ENCODE measurements around the gene CDC42BPB. TPM values are rescaled to one million over a fixed set of nuclear protein-coding genes. Genes with fewer than 3 reads are reported as not detected.

The CDC42BPB gene
- total RNA-seq, 1 donor from 2014 or later = 105 TPM

DNA sequence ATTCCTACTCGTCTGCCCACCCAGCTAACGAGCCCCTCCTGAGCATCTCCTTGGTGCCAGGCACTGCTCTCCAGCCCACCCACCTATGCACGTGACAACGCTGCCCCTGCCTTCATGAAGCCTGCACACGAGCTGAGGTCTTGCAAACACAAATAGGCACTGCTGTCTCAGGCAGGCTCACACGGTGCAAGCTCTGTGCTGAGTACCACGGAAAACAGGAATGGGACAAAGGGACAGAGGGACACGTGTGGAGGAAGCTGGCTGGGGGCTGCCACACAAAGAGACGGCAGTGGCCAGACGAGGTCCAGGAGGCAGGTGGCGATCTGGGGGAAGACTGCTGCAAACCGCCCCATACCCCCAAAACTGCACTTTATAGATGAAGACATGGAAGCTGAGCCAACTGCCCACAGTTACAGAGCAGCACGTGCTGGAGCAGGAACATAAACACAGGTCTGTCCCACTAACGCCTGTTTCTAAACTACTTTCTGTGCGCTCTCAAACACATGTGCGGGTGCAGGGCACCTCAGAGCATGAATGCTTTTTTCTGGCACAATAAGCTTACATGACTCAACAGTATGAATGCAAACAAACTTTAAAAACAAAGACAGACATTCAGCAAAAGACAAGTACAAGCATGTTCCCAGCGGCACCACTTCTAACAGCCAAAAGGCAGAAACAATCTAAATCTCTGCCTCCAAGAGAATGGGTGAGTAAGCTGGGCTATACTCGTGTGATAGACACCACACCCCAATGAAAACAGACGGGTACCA, 70.4 kb downstream of the CDC42BPB start:
- peaks cover 0 to 29% of the 10 kb centered on the region in 2 donors for H3K36me3 ChIP-seq
- DNase-seq (ENCODE audit: extremely low spot score in 2 of 2) = no peak
- H3K4me1 ChIP-seq = peaks cover 19% of the 10 kb centered on the region
- H3K4me3 ChIP-seq = no peak overlapping the region
- H3K27ac ChIP-seq = no peak overlapping the region
- no peaks in the 10 kb centered on the region for H3K27me3 ChIP-seq
- intact Hi-C loops (cut with DNase I) = no loop called here
- TF ChIP-seq, protein P1, sequence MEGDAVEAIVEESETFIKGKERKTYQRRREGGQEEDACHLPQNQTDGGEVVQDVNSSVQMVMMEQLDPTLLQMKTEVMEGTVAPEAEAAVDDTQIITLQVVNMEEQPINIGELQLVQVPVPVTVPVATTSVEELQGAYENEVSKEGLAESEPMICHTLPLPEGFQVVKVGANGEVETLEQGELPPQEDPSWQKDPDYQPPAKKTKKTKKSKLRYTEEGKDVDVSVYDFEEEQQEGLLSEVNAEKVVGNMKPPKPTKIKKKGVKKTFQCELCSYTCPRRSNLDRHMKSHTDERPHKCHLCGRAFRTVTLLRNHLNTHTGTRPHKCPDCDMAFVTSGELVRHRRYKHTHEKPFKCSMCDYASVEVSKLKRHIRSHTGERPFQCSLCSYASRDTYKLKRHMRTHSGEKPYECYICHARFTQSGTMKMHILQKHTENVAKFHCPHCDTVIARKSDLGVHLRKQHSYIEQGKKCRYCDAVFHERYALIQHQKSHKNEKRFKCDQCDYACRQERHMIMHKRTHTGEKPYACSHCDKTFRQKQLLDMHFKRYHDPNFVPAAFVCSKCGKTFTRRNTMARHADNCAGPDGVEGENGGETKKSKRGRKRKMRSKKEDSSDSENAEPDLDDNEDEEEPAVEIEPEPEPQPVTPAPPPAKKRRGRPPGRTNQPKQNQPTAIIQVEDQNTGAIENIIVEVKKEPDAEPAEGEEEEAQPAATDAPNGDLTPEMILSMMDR (IDR thresholded peaks at IDR 0.05) = no peak
- TF ChIP-seq POLR2AphosphoS5 (IDR thresholded peaks at IDR 0.05; ENCODE audit: insufficient read depth in 1 of 2, low read depth in 1 of 2) = peak in 1 of 2 donors; percentile 76
- H3K9me3 ChIP-seq = peaks cover 7% of the 10 kb centered on the region

DNA sequence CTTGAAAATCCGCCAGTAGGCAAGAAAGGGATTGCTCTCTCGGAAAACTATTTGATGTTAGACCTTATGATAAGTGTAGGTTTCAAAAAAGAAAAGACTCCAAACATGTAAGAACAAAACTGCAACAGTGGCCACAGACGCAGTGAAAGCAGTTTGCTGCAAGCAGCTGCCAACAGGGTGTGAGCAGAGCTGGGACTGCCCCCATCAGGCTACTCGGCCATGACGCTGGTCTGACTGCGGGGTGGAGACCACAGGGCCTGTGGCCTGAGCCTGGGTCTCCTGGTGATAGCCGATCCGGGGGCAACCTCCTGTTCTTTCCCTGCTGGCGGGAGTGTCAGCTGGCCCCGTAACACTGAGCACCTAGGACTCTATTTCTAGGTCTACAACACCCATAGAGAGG, 71.7 kb downstream of the CDC42BPB start:
- DNase-seq (ENCODE audit: extremely low spot score in 2 of 2) = no peak
- Histone ChIP-seq H3K9me3 (peaks cover 7% of the 10 kb centered on the region), H3K27ac (peak overlapping the region; percentile 36), H3K36me3 (peaks cover 0 to 32% of the 10 kb centered on the region in 2 donors), H3K27me3 (no peaks in the 10 kb centered on the region), H3K4me3 (no peak overlapping the region), H3K4me1 (peaks cover 19% of the 10 kb centered on the region)
- TF ChIP-seq, protein P1 (IDR thresholded peaks at IDR 0.05) = no peak
- TF ChIP-seq POLR2AphosphoS5 (IDR thresholded peaks at IDR 0.05; ENCODE audit: insufficient read depth in 1 of 2, low read depth in 1 of 2) = no peak
- no peak for TF ChIP-seq POLR2A (IDR thresholded peaks at IDR 0.05)
- intact Hi-C loops (cut with DNase I) = no loop called here

DNA sequence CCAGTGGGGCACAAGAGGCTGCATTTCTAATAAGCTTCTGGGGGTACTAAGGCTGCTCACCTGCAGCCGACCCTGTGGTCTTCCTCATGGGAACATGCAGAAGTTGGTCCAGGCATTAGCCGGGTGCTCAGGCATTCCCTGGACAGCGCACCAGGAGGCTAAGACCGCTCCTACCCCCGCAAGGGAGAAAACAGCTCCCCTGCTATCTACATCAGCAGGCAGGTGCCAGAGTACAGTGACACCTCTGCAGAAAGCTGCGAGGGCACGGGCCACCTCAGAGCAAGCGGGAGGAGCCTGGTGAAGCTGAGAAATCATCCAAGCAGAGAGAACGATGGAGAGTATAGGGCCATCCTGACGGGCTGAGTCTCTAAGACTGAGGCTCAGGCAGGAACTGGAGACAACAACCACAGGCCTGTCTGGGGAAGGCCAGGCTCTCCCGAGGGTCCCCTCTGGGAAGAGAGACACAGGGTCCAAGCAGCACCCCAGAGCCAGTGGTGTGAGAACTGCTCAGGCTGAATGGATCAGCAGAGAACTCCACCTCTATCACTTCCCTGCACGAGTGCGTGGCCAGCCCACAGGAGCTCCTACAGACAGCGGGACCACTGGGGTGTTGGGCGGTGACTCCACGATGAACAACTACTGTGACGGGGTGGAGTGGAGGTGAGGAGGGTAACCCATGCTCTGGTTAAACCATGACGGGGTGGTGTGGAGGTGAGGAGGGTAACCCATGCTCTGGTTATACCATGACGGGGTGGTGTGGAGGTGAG, 72.8 kb downstream of the CDC42BPB start:
- H3K27me3 ChIP-seq = no peaks in the 10 kb centered on the region
- no peak for DNase-seq (ENCODE audit: extremely low spot score in 2 of 2)
- H3K27ac ChIP-seq = no peak overlapping the region
- peaks cover 19% of the 10 kb centered on the region for H3K4me1 ChIP-seq
- peaks cover 0 to 36% of the 10 kb centered on the region in 2 donors for H3K36me3 ChIP-seq
- intact Hi-C loops (cut with DNase I) = no loop called here
- H3K4me3 ChIP-seq = no peak overlapping the region
- TF ChIP-seq, protein P1 (IDR thresholded peaks at IDR 0.05) = no peak
- no peak for TF ChIP-seq POLR2AphosphoS5 (IDR thresholded peaks at IDR 0.05; ENCODE audit: insufficient read depth in 1 of 2, low read depth in 1 of 2)
- no peak for TF ChIP-seq POLR2A (IDR thresholded peaks at IDR 0.05)
- H3K9me3 ChIP-seq = peaks cover 7% of the 10 kb centered on the region

DNA sequence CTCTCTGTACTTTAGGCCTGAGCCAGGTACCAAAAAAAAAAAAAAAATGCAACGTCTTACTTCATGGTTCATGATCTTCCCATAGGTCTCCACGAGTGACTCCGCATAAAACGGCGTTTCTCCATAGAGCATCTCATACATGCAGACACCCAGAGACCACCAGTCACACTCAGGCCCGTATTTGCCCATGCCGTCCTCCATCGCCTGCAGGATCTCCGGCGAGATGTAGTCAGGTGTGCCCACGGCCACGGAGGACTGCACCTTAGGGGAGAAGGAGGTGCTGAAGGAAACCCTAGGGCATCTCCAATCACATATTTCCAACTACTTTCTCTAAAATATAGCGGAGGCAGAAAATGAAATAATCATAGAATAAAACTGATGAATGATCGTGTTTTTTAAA, 73.9 kb downstream of the CDC42BPB start:
- H3K9me3 ChIP-seq = peaks cover 7% of the 10 kb centered on the region
- no peak overlapping the region for H3K4me3 ChIP-seq
- intact Hi-C loops (cut with DNase I) = no loop called here
- peaks cover 0 to 39% of the 10 kb centered on the region in 2 donors for H3K36me3 ChIP-seq
- no peak for DNase-seq (ENCODE audit: extremely low spot score in 2 of 2)
- peaks cover 19% of the 10 kb centered on the region for H3K4me1 ChIP-seq
- H3K27me3 ChIP-seq = no peaks in the 10 kb centered on the region
- H3K27ac ChIP-seq = no peak overlapping the region
- TF ChIP-seq, protein P1 (IDR thresholded peaks at IDR 0.05) = no peak
- no peak for TF ChIP-seq POLR2A (IDR thresholded peaks at IDR 0.05)
- TF ChIP-seq POLR2AphosphoS5 (IDR thresholded peaks at IDR 0.05; ENCODE audit: insufficient read depth in 1 of 2, low read depth in 1 of 2) = no peak

All from vagina (tissue), 2 donors.